Stimulated activated naive CD8-positive, alpha-beta T cell treated with anti-CD3 and anti-CD28 coated beads, Interleukin-15, amount 100 ng/mL, for 72 hours (primary cell): Measurements from ENCODE around the gene KDM2A.
"Not testable (repeated sequence)": the region's sequence is repeated elsewhere in the genome, so short reads cannot be mapped to it uniquely, and the experiment has no call there.

Experiments used
- ATAC-seq: fragments of 150-1000 bp; cut with Tn5 transposase; 2 replicates; pipeline ENCODE4 v1.10.0; 2021; ENCODE audit warnings: mild to moderate bottlenecking, moderate library complexity
- DNase-seq, 2 donors: peaks; one replicate each; pipeline ENCODE4 v3.0.0; 2021 to 2022
- H3K27ac Mint-ChIP-seq, 2 donors: one replicate each; pipeline ENCODE4 v1.8.0; 2022; ENCODE audit warnings: mild to moderate bottlenecking in 2 of 2, mixed read lengths in 2 of 2, moderate library complexity in 2 of 2
- H3K27me3 Mint-ChIP-seq: one replicate; pipeline ENCODE4 v1.8.0; 2022; ENCODE audit warnings: mixed read lengths
- H3K4me1 Mint-ChIP-seq: one replicate; pipeline ENCODE4 v1.8.0; 2022; ENCODE audit warnings: mild to moderate bottlenecking, mixed read lengths
- H3K4me3 Mint-ChIP-seq, 2 donors: one replicate each; pipeline ENCODE4 v1.8.0; 2022; ENCODE audit warnings: mild to moderate bottlenecking in 2 of 2, mixed read lengths in 2 of 2, moderate library complexity in 1 of 2
- H3K9me3 Mint-ChIP-seq, 2 donors: one replicate each; pipeline ENCODE4 v1.8.0; 2022; ENCODE audit warnings: mixed read lengths in 2 of 2

KDM2A gene

DNA sequence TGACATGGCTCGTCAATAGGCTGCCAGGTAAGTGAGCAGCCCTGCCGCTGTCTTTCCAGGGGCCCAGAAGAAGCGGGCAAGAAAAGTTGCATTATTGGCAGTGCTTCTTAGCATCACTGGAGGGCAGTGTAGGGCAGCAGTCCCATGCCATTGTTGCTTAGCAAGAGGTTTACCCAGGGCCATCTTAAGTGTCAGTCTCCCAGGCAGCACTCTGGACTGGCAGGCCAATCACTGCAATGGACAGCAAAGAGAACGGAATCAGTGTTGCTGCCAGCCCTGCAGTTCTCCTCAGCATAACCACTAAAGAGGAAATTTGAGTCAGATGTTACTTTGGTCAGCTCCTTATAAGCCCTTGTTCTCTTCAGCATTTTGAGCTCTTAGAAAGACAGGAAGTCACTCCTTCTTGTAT is 133.8 kb downstream of the KDM2A start:
- H3K4me3 Mint-ChIP-seq = no peak overlapping the region
- peak overlapping the region in 1 of 2 donors; percentile 42 for H3K27ac Mint-ChIP-seq
- peaks cover 53% of the 10 kb centered on the region for H3K4me1 Mint-ChIP-seq
- H3K9me3 Mint-ChIP-seq = no peaks in the 10 kb centered on the region
- H3K27me3 Mint-ChIP-seq = no peaks in the 10 kb centered on the region
- peak; percentile 91 for ATAC-seq
- peak in 1 of 2 donors; percentile 44 for DNase-seq

DNA sequence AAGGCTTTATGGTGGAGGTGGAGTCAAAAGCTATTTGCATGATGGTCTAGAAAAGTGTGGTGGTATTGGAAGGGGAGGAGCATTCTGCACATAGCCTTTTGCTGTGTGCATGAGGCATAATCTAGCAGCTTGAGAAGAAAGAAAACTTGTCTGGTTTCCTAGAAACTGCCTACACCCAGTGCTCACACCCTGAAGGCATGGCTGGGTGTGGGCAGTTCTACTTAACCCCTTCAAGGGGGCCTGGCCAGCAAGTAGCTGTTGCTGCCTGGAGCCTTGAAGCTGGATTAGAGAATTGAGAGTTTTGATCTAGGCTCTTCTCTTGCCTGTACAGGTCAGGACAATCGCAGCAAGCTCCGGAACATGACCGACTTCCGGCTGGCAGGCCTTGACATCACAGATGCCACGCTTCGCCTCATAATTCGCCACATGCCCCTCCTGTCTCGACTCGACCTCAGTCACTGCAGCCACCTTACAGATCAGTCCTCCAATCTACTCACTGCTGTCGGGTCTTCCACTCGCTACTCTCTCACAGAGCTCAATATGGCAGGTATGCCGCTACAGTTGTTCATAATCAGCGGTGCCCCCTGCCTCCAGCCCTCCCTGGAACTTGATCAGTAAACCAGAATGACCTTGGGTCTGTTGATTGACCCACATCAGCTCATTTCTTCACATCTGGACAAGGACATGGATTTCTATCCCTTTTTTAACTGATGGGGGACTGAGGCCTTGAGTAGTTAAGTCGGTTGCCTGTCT is 135.0 kb downstream of the KDM2A start:
- H3K4me1 Mint-ChIP-seq = peaks cover 43% of the 10 kb centered on the region
- peak overlapping the region in 1 of 2 donors; percentile 23 for H3K27ac Mint-ChIP-seq
- H3K4me3 Mint-ChIP-seq = no peak overlapping the region
- ATAC-seq (no peak), DNase-seq (no peak)
- no peaks in the 10 kb centered on the region for H3K27me3 Mint-ChIP-seq
- no peaks in the 10 kb centered on the region for H3K9me3 Mint-ChIP-seq

DNA sequence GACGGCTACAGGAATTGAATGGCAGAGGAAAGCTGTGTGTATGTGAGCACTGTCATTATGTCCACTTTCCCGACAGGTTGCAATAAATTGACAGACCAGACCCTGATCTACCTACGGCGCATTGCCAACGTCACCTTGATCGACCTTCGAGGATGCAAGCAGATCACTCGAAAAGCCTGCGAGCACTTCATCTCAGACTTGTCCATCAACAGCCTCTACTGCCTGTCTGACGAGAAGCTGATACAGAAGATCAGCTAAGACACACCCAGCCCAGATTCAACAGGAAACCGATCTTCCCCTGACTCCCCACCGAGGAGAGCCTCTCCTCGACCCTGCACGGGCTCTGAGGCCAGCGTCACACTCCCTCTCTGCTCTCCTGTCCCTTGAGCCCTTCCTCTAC is 135.7 kb downstream of the KDM2A start:
- H3K9me3 Mint-ChIP-seq = no peaks in the 10 kb centered on the region
- peaks cover 36% of the 10 kb centered on the region for H3K4me1 Mint-ChIP-seq
- ATAC-seq (no peak), DNase-seq (no peak)
- no peaks in the 10 kb centered on the region for H3K27me3 Mint-ChIP-seq
- no peak overlapping the region for H3K27ac Mint-ChIP-seq
- H3K4me3 Mint-ChIP-seq = no peak overlapping the region

DNA sequence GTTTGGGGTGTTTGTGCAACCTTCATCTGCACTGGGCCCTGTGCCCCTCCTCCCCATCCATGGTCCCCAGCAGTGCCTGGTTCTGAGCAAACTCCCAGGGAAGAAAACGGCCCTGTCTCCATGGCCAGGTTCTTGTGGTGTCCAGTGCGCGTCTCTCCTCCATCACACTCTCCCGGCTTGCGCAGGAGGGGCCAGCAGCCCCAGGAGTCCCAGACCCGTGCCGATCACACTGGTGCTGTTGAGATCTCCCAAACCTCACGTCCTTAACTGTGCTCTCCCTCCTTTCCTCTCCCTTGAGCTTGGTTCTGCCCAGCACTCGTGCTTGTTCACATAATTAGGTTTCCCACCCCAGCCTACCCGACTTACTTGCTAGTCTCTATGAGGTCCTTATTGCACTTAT is 136.3 kb downstream of the KDM2A start:
- H3K4me1 Mint-ChIP-seq = peaks cover 32% of the 10 kb centered on the region
- ATAC-seq = no peak
- H3K27me3 Mint-ChIP-seq = no peaks in the 10 kb centered on the region
- no peaks in the 10 kb centered on the region for H3K9me3 Mint-ChIP-seq
- no peak for DNase-seq
- H3K4me3 Mint-ChIP-seq = no peak overlapping the region
- peak overlapping the region; percentile 16 to 27 for H3K27ac Mint-ChIP-seq

DNA sequence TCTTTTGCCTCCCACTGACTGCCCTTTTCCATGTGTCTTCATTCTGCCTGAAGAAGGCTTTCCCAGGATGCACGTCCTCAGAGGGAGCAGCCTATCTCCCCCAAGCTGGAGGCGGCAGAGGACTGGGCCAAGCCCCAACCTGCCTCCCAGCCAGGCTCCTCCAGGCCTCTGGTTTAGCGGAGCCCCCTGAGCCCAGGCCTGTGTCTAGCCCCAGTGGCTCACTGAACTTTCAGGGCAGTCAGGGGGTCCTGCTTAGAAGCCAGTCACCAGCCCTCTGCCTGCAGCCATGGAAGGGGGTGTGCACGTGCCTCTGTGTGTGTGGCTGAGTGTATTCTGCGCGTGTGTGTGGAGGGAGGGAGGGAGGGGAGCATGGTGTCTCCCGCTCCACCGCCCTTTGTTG is 136.8 kb downstream of the KDM2A start:
- no peaks in the 10 kb centered on the region for H3K27me3 Mint-ChIP-seq
- ATAC-seq (no peak), DNase-seq (no peak)
- H3K27ac Mint-ChIP-seq = peak overlapping the region; percentile 16 to 27
- H3K4me1 Mint-ChIP-seq = peaks cover 32% of the 10 kb centered on the region
- no peak overlapping the region for H3K4me3 Mint-ChIP-seq
- no peaks in the 10 kb centered on the region for H3K9me3 Mint-ChIP-seq

DNA sequence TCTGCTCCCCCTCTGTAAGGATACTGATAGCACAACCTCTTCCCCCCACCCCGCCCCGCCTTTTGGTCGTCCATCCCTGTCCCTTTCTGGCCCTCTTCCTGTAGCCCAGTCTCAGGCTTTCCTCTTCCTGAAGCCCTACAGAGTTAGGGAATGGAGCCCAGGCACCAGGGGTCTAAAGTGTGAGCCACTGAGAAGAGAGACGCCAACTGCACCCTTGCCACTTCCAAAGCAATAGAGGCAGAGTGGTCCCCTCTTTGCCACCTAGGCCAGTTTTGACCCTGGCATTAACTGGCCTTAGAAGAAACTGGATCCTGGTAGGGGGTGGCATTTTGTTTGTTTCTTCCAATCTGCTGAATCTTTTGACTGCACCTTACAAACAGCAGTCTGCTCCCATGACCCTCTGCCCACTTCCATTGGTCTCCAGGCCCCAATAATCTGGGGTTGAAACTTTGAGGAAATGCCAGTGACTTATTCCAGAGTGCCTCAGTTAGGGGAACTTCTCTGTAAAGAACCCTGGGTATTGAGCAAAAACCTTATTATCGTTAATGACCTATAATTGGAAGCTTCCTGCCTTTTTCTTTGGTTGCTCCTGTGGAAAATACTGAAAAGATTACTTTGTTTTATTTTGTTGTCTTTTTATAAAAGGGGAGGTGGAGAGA is 137.5 kb downstream of the KDM2A start:
- DNase-seq (no peak), ATAC-seq (no peak)
- peaks cover 31% of the 10 kb centered on the region for H3K4me1 Mint-ChIP-seq
- no peaks in the 10 kb centered on the region for H3K9me3 Mint-ChIP-seq
- H3K27me3 Mint-ChIP-seq = no peaks in the 10 kb centered on the region
- H3K27ac Mint-ChIP-seq = peak overlapping the region; percentile 34 to 57
- H3K4me3 Mint-ChIP-seq = no peak overlapping the region

DNA sequence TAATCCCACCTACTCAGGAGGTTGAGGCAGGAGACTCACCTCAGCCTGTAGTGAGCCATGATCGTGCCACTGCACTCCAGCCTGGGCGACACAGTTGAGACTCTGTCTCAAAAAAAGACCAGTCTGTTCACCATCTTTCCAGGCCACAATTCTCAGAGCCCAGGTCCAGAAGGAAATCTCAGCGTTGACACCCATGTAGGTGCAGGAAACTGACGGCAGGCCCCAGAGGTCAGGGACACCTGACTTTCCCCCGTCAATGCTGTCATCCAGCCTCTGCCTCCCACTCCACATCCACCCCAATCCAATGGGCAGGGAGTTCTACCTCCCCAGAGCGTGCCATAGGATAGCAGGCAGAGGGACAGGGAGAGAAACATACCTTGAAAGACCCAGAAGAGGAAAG is 141.3 kb downstream of the KDM2A start:
- ATAC-seq (no peak), DNase-seq (no peak)
- peaks cover 6% of the 10 kb centered on the region for H3K27me3 Mint-ChIP-seq
- H3K4me3 Mint-ChIP-seq = peak overlapping the region in 1 of 2 donors; percentile 62
- H3K4me1 Mint-ChIP-seq = peaks cover 50% of the 10 kb centered on the region
- H3K9me3 Mint-ChIP-seq = no peaks in the 10 kb centered on the region
- peak overlapping the region in 1 of 2 donors; percentile 4 for H3K27ac Mint-ChIP-seq

DNA sequence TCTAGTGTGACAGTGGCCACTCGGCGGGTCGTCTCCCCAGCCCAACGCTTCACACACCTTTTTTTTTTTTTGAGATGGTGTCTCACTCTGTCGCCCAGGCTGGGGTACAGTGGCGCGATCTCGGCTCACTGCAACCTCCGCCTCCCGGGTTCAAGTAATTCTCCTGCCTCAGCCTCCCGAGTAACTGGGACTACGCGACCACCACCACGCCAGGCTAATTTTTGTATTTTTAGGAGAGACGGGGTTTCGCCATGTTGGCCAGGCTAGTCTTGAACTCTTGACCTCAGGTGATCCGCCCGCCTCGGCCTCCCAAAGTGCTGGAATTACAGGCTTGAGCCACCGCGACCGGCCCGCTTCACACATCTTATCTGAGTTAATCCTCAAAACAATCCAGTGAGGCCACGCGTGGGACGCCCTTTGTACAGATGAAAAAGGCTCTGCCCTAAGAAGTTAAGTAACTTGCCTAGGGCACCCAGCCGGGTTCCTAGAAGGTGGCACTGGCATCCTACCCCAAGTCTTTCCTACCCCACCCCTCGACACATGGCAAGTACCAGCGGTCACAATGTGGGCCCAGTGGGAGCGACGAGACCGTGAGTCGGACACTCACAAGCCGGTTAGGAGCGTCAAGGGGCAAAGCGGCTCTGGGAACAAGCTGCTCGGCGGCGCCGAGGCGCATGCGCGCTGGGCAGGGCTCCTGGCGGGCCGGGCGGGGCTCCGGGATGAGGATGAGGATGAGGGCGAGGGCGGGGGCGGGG is 142.0 kb downstream of the KDM2A start:
- not testable (repeated sequence) for H3K9me3 Mint-ChIP-seq, ATAC-seq, H3K27me3 Mint-ChIP-seq
- peak in 1 of 2 donors; percentile 53 for DNase-seq
- Mint-ChIP-seq H3K4me1 (peaks cover 56% of the 10 kb centered on the region), H3K27ac (peak overlapping the region in 1 of 2 donors; percentile 59), H3K4me3 (peak overlapping the region; percentile 63 to 76)

DNA sequence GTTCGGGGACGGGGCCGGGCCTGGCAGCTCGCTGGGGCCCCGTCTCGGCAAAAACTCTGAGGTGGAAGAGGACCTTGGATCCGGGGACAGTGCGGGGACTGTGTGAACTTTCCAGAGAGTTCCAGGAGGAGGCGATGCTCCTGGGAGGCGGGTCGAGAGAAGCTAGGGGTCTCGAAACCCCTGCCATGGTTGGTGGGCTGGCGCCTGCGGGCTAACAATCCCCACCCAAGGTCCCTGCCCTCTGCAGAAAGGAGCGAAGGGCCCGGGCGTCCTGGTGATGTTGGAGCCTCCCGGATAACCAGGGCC is 142.5 kb downstream of the KDM2A start:
- DNase-seq (no peak), ATAC-seq (no peak)
- H3K4me3 Mint-ChIP-seq = peak overlapping the region; percentile 63 to 68
- H3K4me1 Mint-ChIP-seq = peaks cover 58% of the 10 kb centered on the region
- no peak overlapping the region for H3K27ac Mint-ChIP-seq
- no peaks in the 10 kb centered on the region for H3K9me3 Mint-ChIP-seq
- H3K27me3 Mint-ChIP-seq = peaks cover 6% of the 10 kb centered on the region

DNA sequence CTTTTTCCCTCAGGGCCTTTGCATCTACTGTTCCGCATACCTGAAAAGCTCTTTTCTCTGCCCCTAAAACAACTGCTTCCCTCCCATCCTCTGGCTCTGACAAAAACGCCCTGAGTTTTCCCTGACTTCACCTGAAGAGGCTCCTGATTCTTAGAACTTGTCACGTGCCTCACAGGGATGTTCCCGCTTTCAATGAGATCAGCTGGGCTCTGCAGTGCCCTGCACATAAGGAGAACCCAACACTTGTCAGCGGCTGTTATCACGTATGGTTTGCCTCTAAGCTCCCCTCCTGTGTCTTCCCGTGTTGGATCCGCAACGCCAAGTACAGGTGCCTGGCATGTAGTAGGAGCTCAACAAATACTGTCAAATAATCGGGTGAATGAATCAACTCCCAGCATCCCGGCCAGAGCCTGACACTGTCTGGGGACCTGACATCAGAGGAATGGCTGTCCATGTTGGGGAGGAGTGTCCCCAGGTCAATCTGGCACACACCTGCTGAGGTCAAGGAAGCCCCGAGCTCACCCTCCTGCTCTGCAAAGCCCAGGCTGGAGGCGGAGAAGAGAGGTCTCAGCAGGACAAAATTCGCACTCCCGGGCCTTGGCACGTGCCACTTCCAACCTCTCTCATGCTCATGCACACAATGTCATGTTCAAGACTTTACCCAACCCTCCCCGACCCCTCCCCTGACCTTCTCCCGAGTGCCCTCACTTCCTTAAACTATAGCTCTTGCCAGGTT is 143.1 kb downstream of the KDM2A start:
- Mint-ChIP-seq H3K9me3 (no peaks in the 10 kb centered on the region), H3K4me3 (peak overlapping the region; percentile 75 to 79), H3K27ac (no peak overlapping the region), H3K4me1 (peaks cover 58% of the 10 kb centered on the region), H3K27me3 (peaks cover 6% of the 10 kb centered on the region)
- ATAC-seq (no peak), DNase-seq (peak in 1 of 2 donors; percentile 13)

DNA sequence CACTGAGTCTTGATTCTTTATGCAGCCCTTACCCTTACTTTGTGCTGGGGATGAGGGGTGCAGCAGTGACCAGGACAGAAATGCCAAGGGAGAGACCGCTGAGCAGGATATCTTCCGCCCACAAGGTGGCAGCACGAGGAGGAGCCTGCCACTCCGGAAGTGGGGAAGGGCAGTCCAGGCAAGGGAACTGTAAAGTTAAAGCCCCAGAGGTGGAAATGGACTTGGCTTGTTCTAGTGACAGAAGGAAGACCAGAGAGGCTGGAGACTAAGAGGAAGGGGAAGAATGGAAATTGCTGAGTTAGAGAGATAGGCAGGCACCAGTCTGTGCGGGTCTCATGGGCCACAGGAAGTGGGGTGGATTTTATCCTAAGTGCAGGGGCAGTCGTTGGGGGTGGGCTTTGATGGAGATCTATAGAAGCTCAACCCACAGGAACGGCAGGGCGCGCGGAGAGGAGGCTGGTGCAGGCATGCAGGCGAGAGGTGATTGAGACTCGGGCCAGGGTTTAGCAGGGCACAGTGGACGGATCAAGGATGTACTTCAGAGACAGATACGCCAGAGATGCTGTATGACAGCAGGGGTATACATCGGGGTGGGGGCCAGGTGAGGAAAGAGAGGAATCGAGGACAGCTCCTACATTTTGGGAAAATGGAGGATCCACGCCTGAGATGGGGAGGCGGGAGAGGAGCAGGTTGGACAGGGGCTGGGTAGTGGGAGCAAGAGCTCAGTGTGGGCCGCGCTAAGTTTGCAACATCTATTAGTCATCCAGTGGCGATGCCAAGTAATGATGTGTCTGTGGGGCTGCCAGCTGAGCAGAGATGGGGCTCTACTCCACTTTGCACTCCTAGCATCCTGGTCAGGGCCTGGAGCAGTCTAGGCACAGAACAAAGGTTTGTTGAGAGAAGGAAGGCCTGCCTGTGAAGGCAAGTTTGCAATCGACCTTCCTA is 143.9 kb downstream of the KDM2A start:
- Mint-ChIP-seq H3K9me3 (no peaks in the 10 kb centered on the region), H3K27ac (peak overlapping the region; percentile 67 to 75), H3K27me3 (peaks cover 6% of the 10 kb centered on the region), H3K4me3 (peak overlapping the region; percentile 75 to 79), H3K4me1 (peaks cover 60% of the 10 kb centered on the region)
- ATAC-seq (peak; percentile 56), DNase-seq (peak; percentile 63 to 78)

DNA sequence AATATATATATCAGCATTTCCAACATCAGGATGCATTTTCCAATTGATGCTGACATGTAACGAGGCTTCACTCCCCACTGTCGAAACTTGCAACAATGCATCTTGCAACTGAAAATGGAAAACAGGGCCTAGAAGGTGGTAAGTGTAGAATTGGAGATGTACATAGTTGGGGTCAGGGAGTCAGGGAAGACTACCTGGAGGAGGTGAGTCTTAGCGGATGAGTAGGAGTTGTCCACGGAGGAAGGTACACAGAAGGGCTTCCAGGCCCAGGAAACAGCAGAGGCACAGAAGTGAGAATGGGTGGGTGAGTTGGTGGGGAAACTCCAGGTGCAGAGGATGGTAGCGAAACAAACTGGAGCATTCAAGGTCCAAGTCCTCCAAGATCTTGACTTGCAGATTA is 145.2 kb downstream of the KDM2A start:
- no peak for ATAC-seq
- H3K27ac Mint-ChIP-seq = peak overlapping the region in 1 of 2 donors; percentile 88
- peak overlapping the region; percentile 77 to 88 for H3K4me3 Mint-ChIP-seq
- no peaks in the 10 kb centered on the region for H3K9me3 Mint-ChIP-seq
- peaks cover 73% of the 10 kb centered on the region for H3K4me1 Mint-ChIP-seq
- DNase-seq = peak in 1 of 2 donors; percentile 25
- peaks cover 6% of the 10 kb centered on the region for H3K27me3 Mint-ChIP-seq

DNA sequence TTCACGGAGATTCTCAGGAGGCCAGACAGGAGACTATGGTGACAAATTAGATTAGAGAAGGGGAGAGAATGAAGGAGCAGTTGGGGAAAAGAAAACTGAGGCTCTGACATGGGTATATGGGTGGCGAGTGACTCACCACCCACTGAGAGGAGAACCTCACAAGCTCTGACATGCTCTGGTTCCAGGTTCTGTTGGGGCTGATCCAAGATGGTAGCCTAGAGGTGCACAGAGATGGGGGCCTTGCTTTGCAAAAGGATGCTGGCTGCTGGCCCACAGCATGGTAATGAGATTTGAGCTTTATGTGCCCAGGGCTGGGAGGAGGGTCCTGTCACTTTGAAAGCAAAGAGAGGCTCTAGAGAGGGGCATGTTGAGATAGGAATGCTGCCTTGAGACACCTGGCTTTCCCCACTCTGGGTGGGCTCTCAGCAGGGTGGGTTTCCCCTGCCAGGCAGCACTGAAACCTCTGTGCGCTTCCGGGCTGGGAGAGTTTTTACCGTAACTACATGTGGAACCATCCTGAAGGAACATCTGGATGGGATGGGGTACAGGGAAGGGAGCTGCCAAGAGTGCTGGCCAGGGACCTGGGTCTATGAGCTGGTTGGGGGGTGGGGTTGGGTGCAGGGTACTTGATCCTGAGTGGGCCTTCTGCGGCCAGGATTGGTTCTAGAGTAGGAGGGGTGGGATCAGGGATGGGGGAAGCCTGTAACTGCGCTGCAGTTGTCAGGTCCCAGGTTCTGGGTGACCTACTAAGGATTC is 146.0 kb downstream of the KDM2A start:
- peak overlapping the region; percentile 86 to 88 for H3K4me3 Mint-ChIP-seq
- H3K27ac Mint-ChIP-seq = peak overlapping the region; percentile 85 to 88
- no peaks in the 10 kb centered on the region for H3K9me3 Mint-ChIP-seq
- peaks cover 79% of the 10 kb centered on the region for H3K4me1 Mint-ChIP-seq
- ATAC-seq (no peak), DNase-seq (peak in 1 of 2 donors; percentile 43)
- H3K27me3 Mint-ChIP-seq = peaks cover 6% of the 10 kb centered on the region
